Transverse colon (tissue), 4 donors: Measurements from ENCODE around the gene LUZP2. TPM values are rescaled to one million over a fixed set of nuclear protein-coding genes. Genes with fewer than 3 reads are reported as not detected.

ENCODE experiments used
- DNase-seq: peaks from one replicate; pipeline ENCODE4 v3.0.0-alpha.2; 2019
- H3K27ac ChIP-seq, 4 donors: fragments of 200-600 bp; sonication (generic); 2 replicates each; pipeline ENCODE4 v1.5.1; 2016 to 2018; ENCODE audit warnings: inconsistent platforms in 4 of 4
- H3K27me3 ChIP-seq: fragments of 200-600 bp; sonication (generic); 2 replicates; pipeline ENCODE4 v1.5.1; 2017; ENCODE audit warnings: inconsistent platforms
- H3K36me3 ChIP-seq, 4 donors: fragments of 200-600 bp; sonication (generic); 2 replicates each; pipeline ENCODE4 v1.5.1; 2017 to 2019; ENCODE audit warnings: inconsistent platforms in 4 of 4
- H3K4me1 ChIP-seq, 4 donors: fragments of 200-600 bp; sonication (generic); 2 replicates each; pipeline ENCODE4 v1.5.1; 2017 to 2020; ENCODE audit warnings: inconsistent platforms in 4 of 4
- H3K4me3 ChIP-seq, 4 donors: fragments of 200-600 bp; sonication (generic); 1 replicate in 1 of 4; 2 replicates in 3 of 4; pipeline versions ENCODE4 v1.5.1 to v1.6.1; 2017 to 2019; ENCODE audit warnings: inconsistent platforms in 4 of 4
- H3K9me3 ChIP-seq, 2 donors: fragments of 200-600 bp; sonication (generic); 2 replicates each; pipeline ENCODE4 v1.5.1; 2017 to 2019; ENCODE audit warnings: inconsistent platforms in 2 of 2
- EP300 ChIP-seq: sonication (generic); formaldehyde crosslinking; IDR thresholded peaks from one replicate; pipeline ENCODE4 v1.6.1; 2017; ENCODE audit warnings: antibody characterized with exemption, low read depth
- POLR2A ChIP-seq: fragments of 450-650 bp; IDR thresholded peaks from one replicate; pipeline ENCODE4 v1.6.1; 2016; ENCODE audit warnings: antibody characterized with exemption, mild to moderate bottlenecking, moderate library complexity
- POLR2AphosphoS5 ChIP-seq, 3 donors: sonication (generic); formaldehyde crosslinking; IDR thresholded peaks; one replicate each; pipeline ENCODE4 v1.6.1; 2016; ENCODE audit warnings: antibody characterized with exemption in 3 of 3
- WGBS, 2 donors: methylation state at CpG; one replicate each; pipeline ENCODE4 v1.1.5; 2018; ENCODE audit warnings: low coverage in 1 of 2; 5-methylcytosine and 5-hydroxymethylcytosine counted together
- in situ Hi-C, 4 donors: fragments of 200-750 bp; cut with MboI; loops; one replicate each; pipeline versions ENCODE4 v1.15.0 to v1.15.1; 2017; ENCODE audit warnings: low sequenced_read_pairs in 3 of 4, low pct_ligation_motif_present in 1 of 4, low pct_unique_long_range_greater_than_20kb in 1 of 4
- intact Hi-C: fragments of 100-400 bp; cut with DNase I; formaldehyde crosslinking; loops from one replicate; pipeline ENCODE4 v1.15.1; 2023; ENCODE audit warnings: low total_unique reads
- total RNA-seq, 4 donors: library from RNA; depleted of rRNA; stranded (reverse); fragments of >200 nt; gene quantifications; one replicate each; pipeline ENCODE4 v1.1.0, GENCODE V29; 2016
- TF ChIP-seq, protein P1 (sequence below), 5 experiments: fragments of 200-600 bp in 3 of 5; fragments of 450-650 bp in 2 of 5; sonication (generic) in 3 of 5; IDR thresholded peaks; 1 replicate in 2 of 5; 2 replicates in 3 of 5; pipeline ENCODE4 v1.5.1; 2016 to 2017; ENCODE audit warnings: antibody characterized with exemption in 5 of 5, inconsistent platforms in 3 of 5, mild to moderate bottlenecking in 2 of 5, moderate library complexity in 1 of 5

The LUZP2 gene
- total RNA-seq, 4 donors from 2014 or later, result 2.2 to 3.3 (median 2.4) TPM; not detected in 1

GRCh38 chr11:24896118-24896835, 399.4 kb downstream of the LUZP2 start:
- no peaks in the 10 kb centered on the region for H3K9me3 ChIP-seq
- H3K27ac ChIP-seq, result no peak overlapping the region
- 92% methylated on average over 11 of the region's 32 CpGs; no CpG with 5 or more reads in 1 of the 2 donors for WGBS, 2 donors
- intact Hi-C loops (no loop called here), in situ Hi-C loops (no loop called here)
- no peak for DNase-seq
- H3K36me3 ChIP-seq, result no peaks in the 10 kb centered on the region
- H3K4me1 ChIP-seq, result peaks cover 0 to 5% (median 0%) of the 10 kb centered on the region in 4 donors
- no peaks in the 10 kb centered on the region for H3K27me3 ChIP-seq
- TF ChIP-seq, protein P1, sequence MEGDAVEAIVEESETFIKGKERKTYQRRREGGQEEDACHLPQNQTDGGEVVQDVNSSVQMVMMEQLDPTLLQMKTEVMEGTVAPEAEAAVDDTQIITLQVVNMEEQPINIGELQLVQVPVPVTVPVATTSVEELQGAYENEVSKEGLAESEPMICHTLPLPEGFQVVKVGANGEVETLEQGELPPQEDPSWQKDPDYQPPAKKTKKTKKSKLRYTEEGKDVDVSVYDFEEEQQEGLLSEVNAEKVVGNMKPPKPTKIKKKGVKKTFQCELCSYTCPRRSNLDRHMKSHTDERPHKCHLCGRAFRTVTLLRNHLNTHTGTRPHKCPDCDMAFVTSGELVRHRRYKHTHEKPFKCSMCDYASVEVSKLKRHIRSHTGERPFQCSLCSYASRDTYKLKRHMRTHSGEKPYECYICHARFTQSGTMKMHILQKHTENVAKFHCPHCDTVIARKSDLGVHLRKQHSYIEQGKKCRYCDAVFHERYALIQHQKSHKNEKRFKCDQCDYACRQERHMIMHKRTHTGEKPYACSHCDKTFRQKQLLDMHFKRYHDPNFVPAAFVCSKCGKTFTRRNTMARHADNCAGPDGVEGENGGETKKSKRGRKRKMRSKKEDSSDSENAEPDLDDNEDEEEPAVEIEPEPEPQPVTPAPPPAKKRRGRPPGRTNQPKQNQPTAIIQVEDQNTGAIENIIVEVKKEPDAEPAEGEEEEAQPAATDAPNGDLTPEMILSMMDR (IDR thresholded peaks at IDR 0.05), result no peak
- TF ChIP-seq EP300 (no peak), POLR2A (no peak), POLR2AphosphoS5 (IDR thresholded peaks at IDR 0.05) (no peak)
- H3K4me3 ChIP-seq, result no peak overlapping the region

GRCh38 chr11:24900514-24900913, 403.7 kb downstream of the LUZP2 start:
- TF ChIP-seq, protein P1 (IDR thresholded peaks at IDR 0.05), result no peak
- no peak for TF ChIP-seq EP300
- TF ChIP-seq POLR2A, result no peak
- no peak for TF ChIP-seq POLR2AphosphoS5 (IDR thresholded peaks at IDR 0.05)
- no peaks in the 10 kb centered on the region for H3K27me3 ChIP-seq
- H3K9me3 ChIP-seq, result no peaks in the 10 kb centered on the region
- in situ Hi-C loops (no loop called here), intact Hi-C loops (no loop called here)
- WGBS, 2 donors, result 7 to 13% methylated on average over 3 of the region's 3 CpGs
- H3K27ac ChIP-seq, result no peak overlapping the region
- H3K36me3 ChIP-seq, result no peaks in the 10 kb centered on the region
- DNase-seq, result no peak
- H3K4me1 ChIP-seq, result peaks cover 0 to 5% (median 0%) of the 10 kb centered on the region in 4 donors
- peak overlapping the region in 1 of 4 donors; percentile 4 for H3K4me3 ChIP-seq

DNA sequence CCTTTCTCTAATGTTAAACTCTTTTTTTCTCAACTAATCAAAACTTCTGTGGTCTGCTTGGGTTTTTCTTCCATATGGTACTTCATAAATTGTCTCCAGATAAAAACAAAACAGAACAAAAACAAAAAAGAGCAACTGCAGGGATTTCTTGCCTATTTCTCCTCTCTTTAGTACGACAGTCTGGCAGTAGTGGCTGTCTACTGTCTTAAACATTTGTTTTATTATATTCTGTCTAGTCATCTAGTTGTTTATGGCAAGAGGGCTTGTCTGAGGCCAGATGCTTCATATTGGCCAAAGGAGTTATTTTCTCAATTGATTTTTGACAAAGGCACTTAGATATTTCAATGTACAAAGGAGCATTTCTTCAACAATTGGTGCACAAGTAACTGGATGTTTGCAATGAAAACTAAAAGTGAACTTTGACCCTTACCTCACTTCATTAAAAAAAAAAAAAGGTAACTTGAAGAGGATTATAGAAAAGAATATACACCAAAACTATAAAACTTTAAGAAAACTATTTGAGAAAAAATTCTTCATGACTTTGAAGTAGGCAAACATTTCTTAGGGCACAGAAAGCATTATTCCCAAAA, 404.2 kb downstream of the LUZP2 start:
- intact Hi-C loops, result no loop called here
- WGBS, 2 donors, result 39 to 42% methylated on average over 1 of the region's 1 CpG

DNA sequence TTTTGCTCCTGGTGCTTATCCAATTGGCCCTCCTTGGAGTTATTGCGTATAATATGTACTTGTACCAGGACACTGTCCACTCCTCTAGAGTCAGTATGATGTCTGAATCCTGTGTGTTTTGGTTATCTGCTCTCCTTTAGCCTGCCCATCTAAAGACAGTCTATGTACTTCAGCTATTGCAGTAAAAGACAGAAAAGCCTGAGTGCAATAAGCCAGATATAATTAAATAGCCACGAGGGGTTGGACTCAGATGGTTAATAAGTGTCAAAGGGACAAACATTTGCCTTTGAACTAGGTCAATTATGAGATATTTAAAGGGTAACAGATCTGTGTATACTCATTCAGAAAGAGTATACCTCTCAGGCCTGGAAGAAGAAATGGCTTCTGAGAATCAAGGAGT, 406.7 kb downstream of the LUZP2 start:
- Histone ChIP-seq H3K4me1 (peaks cover 0 to 5% (median 0%) of the 10 kb centered on the region in 4 donors), H3K36me3 (no peaks in the 10 kb centered on the region), H3K27ac (no peak overlapping the region), H3K9me3 (no peaks in the 10 kb centered on the region), H3K27me3 (no peaks in the 10 kb centered on the region), H3K4me3 (no peak overlapping the region)
- WGBS, 2 donors, result 57 to 67% methylated on average over 2 of the region's 2 CpGs
- DNase-seq, result no peak
- TF ChIP-seq, protein P1 (IDR thresholded peaks at IDR 0.05), result no peak
- TF ChIP-seq POLR2A (no peak), EP300 (no peak), POLR2AphosphoS5 (IDR thresholded peaks at IDR 0.05) (no peak)
- in situ Hi-C loops, result no loop called here
- intact Hi-C loops, result no loop called here

More for the DNA sequence above, 404.2 kb downstream of the LUZP2 start:
- Histone ChIP-seq H3K4me1 (peaks cover 0 to 5% (median 0%) of the 10 kb centered on the region in 4 donors), H3K4me3 (peak overlapping the region in 1 of 4 donors; percentile 4), H3K27me3 (no peaks in the 10 kb centered on the region), H3K36me3 (no peaks in the 10 kb centered on the region), H3K27ac (no peak overlapping the region), H3K9me3 (no peaks in the 10 kb centered on the region)
- DNase-seq, result no peak
- in situ Hi-C loops, result no loop called here
- TF ChIP-seq POLR2A (no peak), POLR2AphosphoS5 (IDR thresholded peaks at IDR 0.05) (no peak), EP300 (no peak)
- TF ChIP-seq, protein P1 (IDR thresholded peaks at IDR 0.05), result no peak
